CD4-positive, alpha-beta T cell treated with Interleukin-17A for 4 hours (primary cell): ENCODE results near the gene PRR20D.
"Not testable (repeated sequence)": the region's sequence is repeated elsewhere in the genome, so short reads cannot be mapped to it uniquely, and the experiment has no call there.

ENCODE experiments used
- DNase-seq: peaks from one replicate; pipeline ENCODE4 v3.0.0-alpha.2; 2020; ENCODE audit warnings: mixed read lengths

Gene PRR20D

GRCh38 chr13:57160332-57160731, at the start of gene PRR20D:
Gene PRR20D (plus strand): TSS chr13:57160632. CDS start chr13:57161019, 387 bp downstream.
- not testable (repeated sequence) for DNase-seq

DNA sequence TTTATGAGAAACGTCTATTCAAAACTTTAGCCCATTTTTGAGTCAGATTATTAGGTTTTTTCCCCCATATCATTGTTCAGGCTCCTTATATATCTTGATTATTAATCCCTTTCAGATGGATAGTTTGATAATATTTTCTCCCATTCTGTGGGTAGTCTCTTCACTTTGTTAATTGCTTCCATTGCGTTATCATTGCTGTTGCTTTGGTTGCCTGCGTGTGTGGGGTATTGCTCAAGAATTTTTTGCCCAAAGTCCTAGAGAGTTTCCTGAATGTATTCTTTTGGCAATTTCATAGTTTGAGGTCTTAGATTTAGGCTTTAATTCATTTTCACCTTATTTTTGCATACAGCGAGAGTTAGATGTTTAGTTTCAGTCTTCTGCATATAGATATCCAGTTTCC, 45.5 kb upstream of the PRR20D start:
- DNase-seq, result no peak

GRCh38 chr13:57123681-57124080, 36.8 kb upstream of the PRR20D start:
- no peak for DNase-seq

- DNase-seq, result no peak
These were observed 31.5 kb upstream of the PRR20D start for GRCh38 chr13:57128909-57129308.

GRCh38 chr13:57136093-57136492, 24.3 kb upstream of the PRR20D start:
- no peak for DNase-seq

DNA sequence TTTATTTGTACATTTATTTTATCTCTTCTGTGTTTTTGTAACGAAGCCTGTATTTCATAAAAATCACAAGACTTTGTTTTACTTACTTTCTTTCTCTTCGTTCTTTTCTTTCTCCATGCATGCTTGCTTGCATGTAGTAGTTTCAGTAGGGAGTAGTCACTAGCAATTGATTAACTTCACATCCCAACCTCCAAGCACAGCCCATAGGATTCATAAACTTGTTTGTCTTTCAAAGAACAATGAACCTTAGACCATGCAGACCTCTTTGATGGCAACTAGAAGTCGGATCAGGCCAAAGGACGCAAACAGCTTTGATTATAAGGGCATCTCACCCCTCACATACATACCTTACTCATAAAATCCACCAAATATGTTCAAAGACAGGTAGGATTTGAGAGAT, 22.8 kb upstream of the PRR20D start:
- DNase-seq, result no peak

DNA sequence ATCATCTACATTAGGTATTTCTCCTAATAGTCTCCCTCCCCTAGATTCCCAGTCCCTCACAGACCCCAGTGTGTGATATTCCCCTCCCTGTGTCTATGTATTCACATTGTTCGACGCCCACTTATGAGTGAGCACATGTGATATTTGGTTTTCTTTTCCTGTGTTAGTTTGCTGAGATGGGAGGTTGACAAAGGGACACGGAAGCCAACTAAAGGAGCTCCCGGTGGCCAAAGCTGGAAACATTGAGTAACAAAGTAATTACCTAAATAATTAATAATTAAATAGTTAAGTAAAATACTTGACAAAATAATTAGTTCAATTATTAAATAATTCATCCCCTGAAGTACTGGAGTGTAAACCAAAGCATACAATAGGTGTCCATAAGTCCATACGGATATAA, 21.4 kb upstream of the PRR20D start:
- DNase-seq, result no peak

DNA sequence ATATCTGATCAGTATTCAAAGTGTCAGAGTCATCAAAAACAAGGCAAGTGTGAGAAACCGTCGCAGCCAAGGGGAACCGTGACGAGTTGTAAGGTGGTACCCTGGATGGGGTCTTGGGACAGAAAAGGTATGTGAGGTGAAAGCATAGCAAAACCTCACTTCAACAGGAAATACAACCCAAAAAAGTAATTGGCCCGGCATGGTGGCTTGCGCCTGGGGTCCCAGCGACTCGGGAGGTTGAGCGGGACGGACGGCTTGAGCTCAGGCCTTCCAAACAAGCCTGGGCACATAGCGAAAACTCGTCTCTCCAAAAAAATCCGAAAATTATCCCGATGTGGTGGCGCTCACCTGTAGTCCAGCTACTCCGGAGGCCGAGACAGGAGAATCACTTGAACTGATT, 20.7 kb upstream of the PRR20D start:
- DNase-seq, result not testable (repeated sequence)

DNA sequence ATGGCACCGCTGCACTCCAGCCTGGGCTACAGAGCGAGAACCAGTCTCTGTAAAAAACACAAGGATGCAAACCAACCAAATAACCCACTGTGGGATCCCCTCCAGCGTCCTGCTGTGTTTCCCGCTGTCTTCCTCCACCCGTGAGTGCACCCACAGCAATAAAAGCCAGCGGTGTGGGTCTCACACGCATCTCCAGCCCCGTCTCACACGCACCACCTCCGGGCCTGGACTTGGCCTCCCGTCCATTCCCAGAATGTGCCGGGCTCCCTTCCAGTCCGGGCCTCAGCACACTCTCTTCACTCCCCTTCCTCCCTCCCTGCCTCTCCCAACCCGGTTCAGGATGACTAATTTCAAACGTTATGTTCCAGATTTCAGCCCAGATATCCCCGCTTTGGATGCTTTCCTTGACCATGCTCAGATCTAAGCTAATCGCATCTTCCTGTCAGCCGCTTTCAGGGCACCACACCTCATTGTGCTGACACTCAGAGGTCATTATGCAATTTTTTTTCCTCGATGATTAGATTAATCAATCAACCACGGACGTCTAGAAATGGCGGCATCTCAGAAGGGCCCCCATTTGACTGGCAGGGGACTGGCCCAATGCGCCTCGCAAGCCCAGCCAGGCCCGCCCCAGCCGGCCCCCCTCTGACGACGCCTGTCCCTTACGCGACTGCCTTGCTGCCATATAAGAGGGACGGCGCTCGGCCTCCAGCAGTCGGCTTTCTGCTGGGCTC, 20.0 kb upstream of the PRR20D start, which contains the start of gene PRR20A:
Gene PRR20A, plus strand, starts transcription at position 684 of the 734 bp plus-strand sequence. CDS start 387 bp downstream, outside the sequence.
- not testable (repeated sequence) for DNase-seq

GRCh38 chr13:57147188-57147587, 13.2 kb upstream of the PRR20D start, which contains the start of gene PRR20B:
Gene PRR20B (plus strand): TSS chr13:57147488. CDS start chr13:57147875, 387 bp downstream.
- DNase-seq, result not testable (repeated sequence)

DNA sequence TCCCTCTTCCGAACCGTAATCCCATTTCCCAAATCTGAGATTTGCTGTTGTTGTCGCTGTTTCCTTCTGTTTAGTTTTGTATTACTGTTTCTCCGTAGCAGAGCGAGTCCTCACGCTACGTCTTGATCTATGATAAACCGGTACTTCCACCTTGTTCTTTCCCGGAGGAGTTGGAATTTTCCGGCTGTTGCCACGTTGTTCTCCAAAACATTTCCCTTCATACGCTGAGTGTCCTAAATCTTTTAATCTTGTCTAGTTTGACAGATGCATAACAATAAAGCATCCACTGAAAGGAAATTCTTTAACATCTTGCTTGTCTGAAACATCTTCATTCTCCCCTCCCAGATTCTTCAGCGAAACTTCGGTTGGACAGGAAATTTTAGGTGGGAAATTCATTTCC, 12.3 kb upstream of the PRR20D start:
- DNase-seq, result not testable (repeated sequence)

GRCh38 chr13:57153761-57154160, 6.7 kb upstream of the PRR20D start, which contains the start of gene PRR20C:
Gene PRR20C (plus strand): TSS chr13:57154061. CDS start chr13:57154448, 387 bp downstream.
- DNase-seq, result not testable (repeated sequence)

GRCh38 chr13:57166897-57167296, 6.5 kb downstream of the PRR20D start, which contains the start of gene PRR20E:
Gene PRR20E (plus strand): TSS chr13:57167197. CDS start chr13:57167584, 387 bp downstream.
- not testable (repeated sequence) for DNase-seq

- DNase-seq, result no peak
These were observed 31.2 kb downstream of the PRR20D start for GRCh38 chr13:57191667-57192066.

DNA sequence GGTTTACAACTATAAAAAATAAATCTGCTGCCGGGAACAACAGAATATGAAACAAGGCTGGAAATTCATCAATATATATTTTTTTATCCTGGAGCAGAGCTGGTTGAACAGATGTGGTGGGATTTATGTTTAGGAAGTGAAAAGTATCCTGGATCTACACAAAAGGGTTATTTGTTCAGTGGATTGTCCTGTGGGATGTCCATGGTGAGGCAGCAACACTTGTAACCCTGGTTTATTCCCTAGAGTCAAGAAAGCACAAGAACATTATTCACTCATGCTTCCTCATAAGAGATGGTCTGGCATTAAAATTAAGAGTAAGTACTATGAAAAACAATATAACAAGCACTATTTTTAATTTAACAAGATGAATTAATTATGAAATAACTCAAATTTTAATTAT, 52.6 kb downstream of the PRR20D start:
- no peak for DNase-seq
